HG03432 (cell line): ENCODE measurements around the gene PPP1R14C.
"Not testable (repeated sequence)": the region's sequence is repeated elsewhere in the genome, so short reads cannot be mapped to it uniquely, and the experiment has no call there.

ENCODE experiments used
- ATAC-seq: cut with Tn5 transposase; IDR thresholded peaks from one replicate; pipeline ENCODE4 v1.9.1; 2021; ENCODE audit warnings: mild to moderate bottlenecking, moderate library complexity; ENCODE audit not compliant: unreplicated experiment

Gene PPP1R14C

DNA sequence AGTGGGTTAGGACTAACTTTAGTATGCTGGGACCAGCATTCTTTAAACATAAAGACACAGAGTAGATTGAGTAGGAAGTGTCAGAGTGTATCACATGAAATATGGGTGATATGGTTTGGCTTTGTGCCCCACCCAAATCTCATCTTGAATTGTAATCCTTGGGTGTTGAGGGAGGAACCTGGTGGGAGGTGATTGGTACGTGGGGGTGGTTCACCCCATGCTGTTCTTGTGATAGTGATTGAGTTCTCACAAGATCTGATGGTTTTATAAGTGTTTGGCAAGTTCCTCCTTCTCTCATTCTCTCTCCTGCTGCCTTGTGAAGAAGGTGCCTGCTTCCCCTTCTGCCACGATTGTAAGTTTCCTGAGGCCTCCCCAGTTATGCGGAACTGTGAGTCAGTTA, 5.1 kb upstream of the PPP1R14C start:
- ATAC-seq: not testable (repeated sequence)

- no peak for ATAC-seq
Observed at GRCh38 chr6:150138638-150139037, 4.2 kb upstream of the PPP1R14C start.

GRCh38 chr6:150139533-150139932, 3.3 kb upstream of the PPP1R14C start:
- no peak for ATAC-seq

DNA sequence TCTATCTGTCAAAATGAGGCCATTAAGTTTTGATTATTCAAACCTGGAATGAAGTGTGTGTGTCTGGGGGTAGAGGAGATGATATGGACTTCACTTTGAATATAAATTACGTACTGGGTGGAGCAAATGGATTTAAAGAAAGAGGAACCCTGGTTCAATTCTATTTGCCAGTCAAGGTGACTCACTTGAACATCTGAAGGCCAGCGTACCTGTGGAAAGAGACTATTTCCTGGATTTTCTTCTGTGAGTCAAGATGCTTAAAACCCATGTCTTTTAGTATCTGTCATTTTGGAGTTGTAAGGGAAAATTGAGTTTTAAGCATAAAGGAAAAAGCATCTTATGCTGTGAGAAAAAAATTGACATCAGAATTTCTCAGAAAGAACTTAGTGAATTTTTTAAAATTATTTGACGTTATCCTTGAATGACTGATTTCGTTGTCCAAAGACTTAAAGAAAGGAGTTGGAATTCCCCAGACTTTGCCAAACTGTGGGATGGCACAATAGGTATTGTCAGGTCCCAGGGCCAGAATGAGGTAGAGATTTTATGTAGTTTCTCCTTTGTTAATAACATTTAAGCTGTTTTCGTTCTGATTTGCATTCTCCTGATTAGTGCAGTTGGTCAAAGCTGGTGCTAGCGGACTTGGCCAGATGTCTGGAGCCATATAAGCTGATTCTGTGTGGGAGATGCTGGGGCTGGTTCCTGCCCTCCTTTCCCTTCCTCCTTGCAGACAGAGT, 2.4 kb upstream of the PPP1R14C start:
- ATAC-seq: no peak

DNA sequence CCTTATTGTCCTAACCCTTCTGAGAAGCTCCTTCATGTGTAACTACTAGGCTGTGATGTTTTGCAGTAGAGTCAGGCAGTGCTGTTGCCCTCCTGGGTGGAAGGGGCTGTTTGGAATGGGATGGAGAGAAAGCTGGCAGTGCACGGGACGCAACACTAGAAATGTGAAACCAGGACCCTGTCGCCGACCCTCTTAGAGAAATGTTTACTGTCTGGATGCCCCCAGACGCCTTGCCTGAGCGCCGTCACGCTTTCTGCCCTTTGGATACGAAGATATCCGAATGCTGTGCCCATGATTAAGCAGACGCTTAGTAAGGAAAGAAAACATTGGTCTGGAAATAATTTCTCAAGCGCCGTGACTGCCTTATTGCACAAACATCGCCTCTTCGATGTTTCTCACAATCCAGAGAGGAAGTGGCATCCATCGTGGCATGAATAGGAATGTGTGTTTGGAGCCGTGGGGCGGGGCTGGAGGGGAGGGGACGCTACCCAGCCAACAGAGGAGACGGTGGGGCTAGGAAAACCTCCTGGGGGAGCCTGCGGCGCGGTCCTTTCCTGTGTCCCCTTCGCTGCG, 661 bp upstream of the PPP1R14C start:
- no peak for ATAC-seq

GRCh38 chr6:150143516-150144293, 861 bp downstream of the PPP1R14C start:
- ATAC-seq: no peak

DNA sequence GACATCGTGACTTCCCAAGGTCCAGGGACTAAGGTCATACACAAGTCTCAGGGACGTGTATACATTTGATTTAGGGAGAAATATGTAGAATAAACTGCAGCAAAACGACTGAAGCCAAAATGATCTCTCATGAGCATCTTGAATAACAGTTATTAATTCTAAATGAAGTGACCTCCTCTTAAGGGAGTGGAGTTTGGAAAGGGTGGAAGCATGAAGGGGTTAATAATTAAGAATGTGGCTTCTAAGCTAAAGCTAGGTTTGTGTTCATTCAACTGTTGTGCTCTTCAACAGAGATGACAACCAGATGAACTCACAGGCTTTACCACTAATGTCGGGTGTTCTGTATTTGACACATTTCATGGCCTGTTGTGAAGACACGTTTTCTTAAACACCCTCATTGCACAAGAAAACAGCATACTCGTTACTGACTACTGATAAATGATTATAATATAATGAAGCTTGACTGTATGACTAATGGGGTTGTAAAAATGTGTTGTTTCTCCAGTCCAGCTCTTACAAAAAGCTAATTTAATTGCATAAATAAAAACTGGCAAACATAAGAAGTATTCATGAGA, 1.5 kb downstream of the PPP1R14C start:
- ATAC-seq: no peak

DNA sequence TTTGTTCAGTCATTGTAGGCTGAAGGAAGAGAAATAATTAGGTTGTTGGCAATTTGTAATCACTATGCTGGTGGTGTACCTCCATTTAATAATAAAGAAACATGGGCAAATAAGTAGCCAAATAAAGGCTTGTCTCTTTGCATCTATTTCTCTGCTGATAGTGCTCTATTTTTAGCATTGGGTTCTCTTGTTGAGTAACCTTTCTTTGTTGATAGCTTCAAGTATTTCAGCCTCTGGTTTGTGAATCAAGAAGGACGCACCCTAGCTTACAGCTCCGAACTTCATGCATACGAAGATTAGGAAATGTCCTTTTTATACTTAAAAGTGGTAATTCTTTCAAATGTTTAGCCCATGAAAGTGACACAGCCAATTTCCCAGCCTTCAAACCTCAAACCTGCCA, 2.6 kb downstream of the PPP1R14C start:
- ATAC-seq: no peak

DNA sequence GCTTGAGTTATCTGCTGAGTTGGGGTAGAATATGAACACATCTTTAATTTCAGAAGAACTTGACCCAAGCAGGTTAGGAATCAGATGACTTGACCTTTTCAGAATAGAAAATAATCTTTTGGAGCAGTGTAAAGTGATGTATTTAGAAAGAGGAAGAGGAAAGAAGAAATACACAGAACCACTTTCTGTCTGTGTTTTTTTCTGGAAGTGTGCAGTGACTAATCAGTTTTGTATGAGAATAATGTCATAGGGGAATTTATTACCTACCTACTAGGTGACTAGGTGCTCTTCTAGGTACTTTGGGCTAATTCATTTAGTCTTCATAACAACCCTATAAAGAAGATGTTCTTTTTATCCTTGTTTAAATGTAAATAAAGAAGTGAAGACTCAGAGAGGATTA, 3.0 kb downstream of the PPP1R14C start:
- no peak for ATAC-seq

GRCh38 chr6:150146436-150146835, 3.6 kb downstream of the PPP1R14C start:
- no peak for ATAC-seq

- ATAC-seq: no peak
Observed at GRCh38 chr6:150149146-150149545, 6.3 kb downstream of the PPP1R14C start.

GRCh38 chr6:150150458-150150820, 7.6 kb downstream of the PPP1R14C start:
- ATAC-seq: no peak

- no peak for ATAC-seq
Observed at GRCh38 chr6:150150821-150151646, 8.2 kb downstream of the PPP1R14C start.

DNA sequence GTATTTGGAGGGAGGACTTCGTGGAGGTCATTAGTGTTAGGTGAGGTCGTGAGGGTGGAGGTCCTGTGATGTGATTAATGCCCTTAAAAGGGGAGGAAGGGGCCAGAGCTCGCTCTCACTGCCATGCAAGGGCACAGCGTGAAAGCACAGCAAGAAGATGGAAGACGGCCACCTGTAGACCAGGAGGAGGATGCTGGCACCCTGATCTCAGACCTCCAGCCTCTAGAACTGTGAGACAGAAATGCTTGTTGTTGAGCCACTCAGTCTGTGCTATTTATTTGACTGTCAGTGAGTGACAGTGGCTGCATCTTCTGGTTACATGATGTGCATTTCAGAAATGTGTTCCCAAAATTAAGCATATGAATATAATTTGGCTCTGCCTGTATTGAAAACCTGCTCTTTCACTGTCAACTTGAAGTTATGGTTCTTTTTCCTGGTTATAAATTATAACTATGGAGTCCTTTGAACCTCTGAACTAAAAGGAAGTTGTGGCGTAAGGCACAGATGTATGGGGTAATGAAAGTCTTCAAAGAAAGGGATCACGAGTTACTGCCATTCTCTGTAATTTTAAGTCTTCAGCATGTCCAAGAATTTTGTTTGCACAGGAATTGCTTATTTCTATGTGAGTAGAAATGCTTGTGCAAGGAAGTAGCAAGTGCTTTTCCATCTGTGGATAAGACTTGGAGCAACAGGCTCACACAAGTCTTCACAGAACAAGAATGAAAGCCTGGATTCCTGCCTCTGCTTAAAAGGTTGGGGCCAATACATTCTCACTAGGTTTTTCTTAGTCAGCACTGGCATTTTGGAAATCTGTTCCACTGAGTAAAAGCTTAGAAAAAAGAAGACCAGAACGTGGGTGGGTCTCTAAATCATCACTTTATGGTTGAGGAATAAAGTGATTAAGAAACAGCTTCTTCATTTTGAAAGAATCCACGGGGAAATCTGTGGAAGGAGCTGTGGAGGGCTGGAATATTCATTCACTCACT, 10.3 kb downstream of the PPP1R14C start:
- no peak for ATAC-seq

DNA sequence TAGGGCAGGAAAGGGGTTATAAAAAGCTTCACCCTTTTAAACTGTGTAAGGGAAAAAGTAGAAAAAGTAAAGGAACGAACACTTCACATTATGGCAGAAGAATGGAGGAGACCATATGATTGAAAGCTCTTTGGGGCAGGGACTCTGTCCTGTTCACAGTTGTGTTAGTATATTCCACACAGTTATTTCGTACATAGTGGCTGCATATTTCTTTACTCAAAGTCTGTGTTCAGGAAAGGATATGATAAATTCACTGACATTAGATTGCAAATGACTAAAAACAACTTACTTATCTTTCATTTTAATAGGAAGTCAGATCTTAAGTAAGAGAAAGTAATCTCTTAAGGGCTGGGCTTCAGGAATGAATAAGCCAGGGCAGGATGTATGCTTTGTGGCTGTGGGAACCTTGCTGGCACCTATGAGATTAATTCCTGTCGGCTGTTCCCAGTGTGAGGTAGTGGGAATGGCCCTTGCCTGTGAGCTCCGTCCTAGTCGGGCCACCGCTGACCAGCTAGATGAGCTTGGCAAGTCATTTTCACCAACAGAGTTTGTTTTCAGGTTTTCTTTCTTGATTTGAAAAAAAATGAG, 11.2 kb downstream of the PPP1R14C start:
- ATAC-seq: no peak

DNA sequence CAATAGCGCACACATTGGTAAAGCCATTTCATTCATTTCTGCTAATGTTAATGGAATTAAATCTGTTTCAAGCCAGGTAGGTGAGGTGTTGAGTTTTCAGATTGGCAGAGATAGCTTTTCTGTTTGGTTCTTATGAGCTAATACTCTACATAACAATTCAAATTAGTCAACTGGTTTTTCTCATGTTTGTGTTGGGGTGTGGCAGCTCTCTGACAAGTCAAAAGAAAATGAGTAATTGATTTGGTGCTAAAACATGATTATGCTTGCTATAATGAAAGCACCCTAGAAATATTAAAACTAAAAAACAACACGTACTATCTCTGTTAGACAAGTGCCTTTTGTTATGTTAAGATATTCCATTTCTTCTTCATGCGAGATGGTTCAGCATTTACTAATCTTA, 13.6 kb downstream of the PPP1R14C start:
- ATAC-seq: no peak

GRCh38 chr6:150157081-150157480, 14.2 kb downstream of the PPP1R14C start:
- no peak for ATAC-seq

- ATAC-seq: no peak
Observed at GRCh38 chr6:150159757-150160156, 16.9 kb downstream of the PPP1R14C start.

DNA sequence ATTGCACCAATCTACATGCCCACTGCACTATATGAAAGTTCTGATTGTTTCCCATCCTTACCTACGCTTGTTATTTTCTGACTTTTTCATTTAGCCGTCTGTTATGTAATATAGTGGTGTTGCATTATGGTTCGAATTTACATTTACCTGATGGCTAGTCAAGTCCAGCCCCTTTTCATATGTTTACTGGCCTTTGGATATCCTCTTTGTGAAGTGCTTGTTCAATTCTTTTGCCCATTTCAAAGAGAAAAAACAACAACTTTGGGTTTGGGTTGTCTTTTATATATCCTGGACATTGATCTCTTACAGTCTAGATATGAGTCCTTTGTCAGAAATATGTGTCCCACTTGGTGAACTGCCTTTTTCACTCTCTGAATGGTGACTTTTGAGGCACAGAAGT, 21.1 kb downstream of the PPP1R14C start:
- no peak for ATAC-seq
